Activated T-helper 2 cell treated with anti-CD3 and anti-CD28 coated beads, Interferon-gamma antibody, Interleukin-2, Interleukin-4, amounts not matched to agents 10 μg/mL and 5 μg/mL and 100 μg/mL, durations not matched to agents 14 hours and 24 hours and 36 hours (primary cell): ENCODE data around the gene ESPNL. TPM values are rescaled to one million over a fixed set of nuclear protein-coding genes. Genes with fewer than 3 reads are reported as not detected.
"Not testable (repeated sequence)": the region's sequence is repeated elsewhere in the genome, so short reads cannot be mapped to it uniquely, and the experiment has no call there.

Experiments
- DNase-seq: peaks from one replicate; pipeline ENCODE4 v3.0.0; 2021; ENCODE audit warnings: low spot score
- H3K27ac Mint-ChIP-seq: one replicate; pipeline ENCODE4 v1.8.0; 2021; ENCODE audit warnings: mixed read lengths
- H3K27me3 Mint-ChIP-seq: one replicate; pipeline ENCODE4 v1.8.0; 2021; ENCODE audit warnings: low read depth, mixed read lengths
- H3K36me3 Mint-ChIP-seq: one replicate; pipeline ENCODE4 v1.8.0; 2021; ENCODE audit warnings: low read depth, mixed read lengths
- H3K4me1 Mint-ChIP-seq: one replicate; pipeline ENCODE4 v1.8.0; 2021; ENCODE audit warnings: low read depth, mixed read lengths
- H3K4me3 Mint-ChIP-seq: one replicate; pipeline ENCODE4 v1.8.0; 2021; ENCODE audit warnings: low read depth, mild to moderate bottlenecking, moderate library complexity, mixed read lengths
- H3K9me3 Mint-ChIP-seq: one replicate; pipeline ENCODE4 v1.8.0; 2021; ENCODE audit warnings: mixed read lengths
- intact Hi-C: fragments of 100-400 bp; cut with micrococcal nuclease; formaldehyde crosslinking; loops from one replicate; pipeline ENCODE4 v1.15.1; 2023
- total RNA-seq: library from RNA; stranded (reverse); gene quantifications from 2 replicates; pipeline ENCODE4 v1.2.3, GENCODE V29; 2022

The ESPNL gene
- total RNA-seq, 1 donor from 2014 or later: 0.07 TPM

- intact Hi-C loops: loop anchor here (10.0 kb wide), 1 partner anchor 630 kb away; no protein-coding TSS in a partner anchor
- Mint-ChIP-seq H3K27ac (peak overlapping the region; percentile 12), H3K4me1 (peaks cover 69% of the 10 kb centered on the region), H3K36me3 (peaks cover 79% of the 10 kb centered on the region), H3K9me3 (peaks cover 17% of the 10 kb centered on the region), H3K4me3 (no peak overlapping the region), H3K27me3 (no peaks in the 10 kb centered on the region)
- DNase-seq: no peak
Measured at GRCh38 chr2:238065071-238065846, 34.9 kb upstream of the ESPNL start.

GRCh38 chr2:238066218-238066617 is 33.9 kb upstream of the ESPNL start:
- Mint-ChIP-seq H3K4me3 (no peak overlapping the region), H3K9me3 (peaks cover 17% of the 10 kb centered on the region), H3K36me3 (peaks cover 81% of the 10 kb centered on the region), H3K4me1 (peaks cover 69% of the 10 kb centered on the region), H3K27ac (peak overlapping the region; percentile 69), H3K27me3 (no peaks in the 10 kb centered on the region)
- no peak for DNase-seq
- intact Hi-C loops: loop anchor here (10.0 kb wide), 1 partner anchor 631 kb away; no protein-coding TSS in a partner anchor

DNA sequence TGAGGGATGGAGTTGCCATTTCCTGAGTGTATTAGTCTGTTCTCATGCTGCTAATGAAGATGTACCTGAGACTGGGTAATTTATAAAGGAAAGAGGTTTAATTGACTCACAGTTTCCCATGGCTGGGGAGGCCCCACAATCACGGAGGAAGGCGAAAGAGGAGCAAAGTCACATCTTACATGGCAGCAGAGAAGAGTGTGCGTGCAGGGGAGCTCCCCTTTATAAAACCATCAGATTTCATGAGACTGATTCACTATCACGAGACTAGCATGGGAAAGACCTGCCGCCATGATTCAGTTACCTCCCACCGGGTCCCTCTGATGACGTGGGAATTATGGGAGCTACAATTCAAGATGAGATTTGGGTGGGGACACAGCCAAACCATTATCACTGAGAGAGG is 33.4 kb upstream of the ESPNL start:
- intact Hi-C loops: loop anchor here (10.0 kb wide), 1 partner anchor 632 kb away; no protein-coding TSS in a partner anchor
- DNase-seq, H3K4me3 Mint-ChIP-seq, H3K27me3 Mint-ChIP-seq: not testable (repeated sequence)
- H3K36me3 Mint-ChIP-seq: peaks cover 80% of the 10 kb centered on the region
- H3K4me1 Mint-ChIP-seq: peaks cover 66% of the 10 kb centered on the region
- peak overlapping the region; percentile 69 for H3K27ac Mint-ChIP-seq
- peaks cover 19% of the 10 kb centered on the region for H3K9me3 Mint-ChIP-seq

GRCh38 chr2:238067939-238068338 is 32.2 kb upstream of the ESPNL start:
- Mint-ChIP-seq H3K27me3 (no peaks in the 10 kb centered on the region), H3K4me3 (no peak overlapping the region), H3K36me3 (peaks cover 84% of the 10 kb centered on the region), H3K27ac (peak overlapping the region; percentile 24), H3K4me1 (peaks cover 64% of the 10 kb centered on the region), H3K9me3 (peaks cover 29% of the 10 kb centered on the region)
- intact Hi-C loops: loop anchor here (10.0 kb wide), 1 partner anchor 633 kb away; no protein-coding TSS in a partner anchor
- DNase-seq: no peak

- H3K27ac Mint-ChIP-seq: peak overlapping the region; percentile 65
- no peak for DNase-seq
- intact Hi-C loops: loop anchor here (10.0 kb wide), 1 partner anchor 634 kb away; no protein-coding TSS in a partner anchor
Measured at GRCh38 chr2:238069021-238069709, 31.0 kb upstream of the ESPNL start.

GRCh38 chr2:238069877-238070276 is 30.3 kb upstream of the ESPNL start:
- H3K4me1 Mint-ChIP-seq: peaks cover 51% of the 10 kb centered on the region
- H3K4me3 Mint-ChIP-seq: no peak overlapping the region
- no peak for DNase-seq
- H3K27ac Mint-ChIP-seq: peak overlapping the region; percentile 65
- H3K9me3 Mint-ChIP-seq: peaks cover 37% of the 10 kb centered on the region
- no peaks in the 10 kb centered on the region for H3K27me3 Mint-ChIP-seq
- intact Hi-C loops: loop anchor here (10.0 kb wide), 1 partner anchor 635 kb away; no protein-coding TSS in a partner anchor
- peaks cover 89% of the 10 kb centered on the region for H3K36me3 Mint-ChIP-seq

More at GRCh38 chr2:238069021-238069709, 31.0 kb upstream of the ESPNL start:
- Mint-ChIP-seq H3K4me3 (peak overlapping the region; percentile 60), H3K27me3 (no peaks in the 10 kb centered on the region), H3K9me3 (peaks cover 35% of the 10 kb centered on the region), H3K36me3 (peaks cover 88% of the 10 kb centered on the region), H3K4me1 (peaks cover 53% of the 10 kb centered on the region)

- DNase-seq: no peak
- Mint-ChIP-seq H3K27me3 (no peaks in the 10 kb centered on the region), H3K36me3 (peaks cover 88% of the 10 kb centered on the region), H3K9me3 (peaks cover 25% of the 10 kb centered on the region), H3K27ac (no peak overlapping the region), H3K4me3 (no peak overlapping the region), H3K4me1 (peaks cover 21% of the 10 kb centered on the region)
- intact Hi-C loops: no loop called here
Measured at GRCh38 chr2:238075397-238075796, 24.7 kb upstream of the ESPNL start.

DNA sequence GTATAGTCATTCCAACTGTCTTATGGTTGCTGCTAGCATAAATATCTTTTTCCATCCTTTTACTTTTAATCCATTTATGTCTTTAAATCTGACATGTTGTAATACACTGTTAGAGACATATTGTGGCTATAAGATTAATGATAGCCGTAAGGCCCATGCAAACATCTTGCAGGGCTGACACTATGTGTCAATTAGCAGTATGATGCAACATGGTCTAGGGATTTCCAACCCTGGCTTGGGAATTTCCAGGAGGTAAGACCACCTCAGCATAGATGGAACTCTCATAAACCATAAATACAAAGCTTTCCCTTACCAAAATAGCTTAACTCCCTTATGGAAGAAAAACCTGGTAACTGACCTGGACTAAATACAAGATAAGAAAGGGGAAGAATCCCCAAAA is 22.8 kb upstream of the ESPNL start:
- Mint-ChIP-seq H3K27me3 (no peaks in the 10 kb centered on the region), H3K9me3 (peaks cover 18% of the 10 kb centered on the region), H3K4me1 (peaks cover 14% of the 10 kb centered on the region), H3K27ac (no peak overlapping the region), H3K4me3 (no peak overlapping the region), H3K36me3 (peaks cover 93% of the 10 kb centered on the region)
- DNase-seq: no peak
- intact Hi-C loops: no loop called here

GRCh38 chr2:238079874-238080327 is 20.2 kb upstream of the ESPNL start:
- Mint-ChIP-seq H3K27ac (no peak overlapping the region), H3K9me3 (peaks cover 5% of the 10 kb centered on the region)

GRCh38 chr2:238080518-238080917 is 19.6 kb upstream of the ESPNL start:
- no peaks in the 10 kb centered on the region for H3K9me3 Mint-ChIP-seq
- H3K36me3 Mint-ChIP-seq: peaks cover 86% of the 10 kb centered on the region
- intact Hi-C loops: no loop called here
- H3K27ac Mint-ChIP-seq: no peak overlapping the region
- H3K4me1 Mint-ChIP-seq: peaks cover 4% of the 10 kb centered on the region
- H3K4me3 Mint-ChIP-seq: no peak overlapping the region
- no peak for DNase-seq
- H3K27me3 Mint-ChIP-seq: no peaks in the 10 kb centered on the region

More at GRCh38 chr2:238079874-238080327, 20.2 kb upstream of the ESPNL start:
- Mint-ChIP-seq H3K4me1 (peaks cover 9% of the 10 kb centered on the region), H3K27me3 (no peaks in the 10 kb centered on the region), H3K36me3 (peaks cover 88% of the 10 kb centered on the region), H3K4me3 (no peak overlapping the region)
- DNase-seq: no peak
- intact Hi-C loops: no loop called here

- intact Hi-C loops: no loop called here
- H3K9me3 Mint-ChIP-seq: no peaks in the 10 kb centered on the region
- H3K4me1 Mint-ChIP-seq: peaks cover 4% of the 10 kb centered on the region
- no peak overlapping the region for H3K4me3 Mint-ChIP-seq
- no peak for DNase-seq
- no peak overlapping the region for H3K27ac Mint-ChIP-seq
- no peaks in the 10 kb centered on the region for H3K27me3 Mint-ChIP-seq
- H3K36me3 Mint-ChIP-seq: peaks cover 86% of the 10 kb centered on the region
Measured at GRCh38 chr2:238081150-238081549, 19.0 kb upstream of the ESPNL start.

- Mint-ChIP-seq H3K9me3 (no peaks in the 10 kb centered on the region), H3K4me3 (no peak overlapping the region), H3K27ac (no peak overlapping the region), H3K27me3 (no peaks in the 10 kb centered on the region), H3K4me1 (peaks cover 4% of the 10 kb centered on the region), H3K36me3 (peaks cover 84% of the 10 kb centered on the region)
- peak; percentile 5 for DNase-seq
- intact Hi-C loops: no loop called here
Measured at GRCh38 chr2:238081561-238081960, 18.6 kb upstream of the ESPNL start.

- Mint-ChIP-seq H3K4me3 (no peak overlapping the region), H3K27ac (no peak overlapping the region), H3K36me3 (peaks cover 83% of the 10 kb centered on the region), H3K4me1 (peaks cover 5% of the 10 kb centered on the region), H3K9me3 (no peaks in the 10 kb centered on the region), H3K27me3 (no peaks in the 10 kb centered on the region)
- intact Hi-C loops: no loop called here
- DNase-seq: peak; percentile 4
Measured at GRCh38 chr2:238082151-238082550, 18.0 kb upstream of the ESPNL start.
